ENCODE data around the gene POGK. TPM values are rescaled to one million over a fixed set of nuclear protein-coding genes. Genes with fewer than 3 reads are reported as not detected.

The POGK gene
- total and polyA plus RNA-seq, 2 experiments from 2014 or later: 10.9 to 31.4 TPM

- TF ChIP-seq ZNF462 (CRISPR knock-in tag; IDR thresholded peaks at IDR 0.05) (no peak), EZH2phosphoT487 (IDR thresholded peaks at IDR 0.05; ENCODE audit: unreplicated experiment) (no peak), CTCF (conservative IDR thresholded peaks at IDR 0.05; ENCODE audit: low read depth in 2 of 2) (no peak)
These were observed 36.0 kb downstream of the POGK start (continued) for GRCh38 chr1:166875302-166875733.

GRCh38 chr1:166875734-166876539 is 36.7 kb downstream of the POGK start, which contains the start of gene TADA1:
Gene TADA1 (minus strand): TSS chr1:166876264. CDS start chr1:166876233, 31 bp downstream.
- H2AFZ ChIP-seq: peak within 1 kb of the TSS; percentile 12; the same call in 1 of the 2 replicates
- Mint-ChIP-seq H3K4me1 (peaks cover 30% of the 10 kb centered on the region), H3K4me3 (peak within 1 kb of the TSS; percentile 95), H3K9me3 (peaks cover 7% of the 10 kb centered on the region; the same call in 1 of the 3 replicates), H3K27me3 (ENCODE audit: insufficient read depth, low read depth, poor library complexity) (peaks cover 6% of the 10 kb centered on the region), H3K27ac (peak within 1 kb of the TSS; percentile 98), H3K36me3 (ENCODE audit: low read depth) (peaks cover 11% of the 10 kb centered on the region; the same call in 2 of the 3 replicates)
- no peaks in the 10 kb centered on the region for H3K27me3 ChIP-seq (ENCODE audit: insufficient read depth)
- peak; percentile 92 for ATAC-seq
- H3K4me1 ChIP-seq (ENCODE audit: insufficient read depth): peaks cover 9% of the 10 kb centered on the region
- no peak within 1 kb of the TSS for H3K27ac ChIP-seq (ENCODE audit: low read depth)
- H3K4me2 ChIP-seq: peak within 1 kb of the TSS; percentile 89
- peaks cover 29% of the 10 kb centered on the region for H4K20me1 ChIP-seq (replicated peaks; ENCODE audit: insufficient read depth)
- H3K9me2 ChIP-seq (ENCODE audit: insufficient read depth): no peaks in the 10 kb centered on the region
- H3K36me3 ChIP-seq (ENCODE audit: insufficient read depth): no peaks in the 10 kb centered on the region
- peak; percentile 100 for DNase-seq (ENCODE audit: low spot score)
- H3K4me3 ChIP-seq: peak within 1 kb of the TSS; percentile 63
- H3F3A ChIP-seq (replicated peaks; ENCODE audit: low read depth): no peaks in the 10 kb centered on the region
- H3K79me2 ChIP-seq (replicated peaks; ENCODE audit: insufficient read depth): peaks cover 46% of the 10 kb centered on the region
- TF ChIP-seq POLR2AphosphoS5 (IDR thresholded peaks at IDR 0.05; ENCODE audit: low read depth): peak; percentile 71
- peak in 1 of 2 experiments; percentile 16; a peak in 1 of 4 replicates for TF ChIP-seq CTCF (conservative IDR thresholded peaks at IDR 0.05; ENCODE audit: low read depth in 2 of 2)
- peak; percentile 60; the same call in 1 of the 2 replicates for TF ChIP-seq CREB1 (CRISPR knock-in tag; IDR thresholded peaks at IDR 0.05; ENCODE audit: low read depth)
- TF ChIP-seq JUNB (IDR thresholded peaks at IDR 0.05; ENCODE audit: unreplicated experiment): no peak
